ENCODE results near the gene IGFBP3.

DNA sequence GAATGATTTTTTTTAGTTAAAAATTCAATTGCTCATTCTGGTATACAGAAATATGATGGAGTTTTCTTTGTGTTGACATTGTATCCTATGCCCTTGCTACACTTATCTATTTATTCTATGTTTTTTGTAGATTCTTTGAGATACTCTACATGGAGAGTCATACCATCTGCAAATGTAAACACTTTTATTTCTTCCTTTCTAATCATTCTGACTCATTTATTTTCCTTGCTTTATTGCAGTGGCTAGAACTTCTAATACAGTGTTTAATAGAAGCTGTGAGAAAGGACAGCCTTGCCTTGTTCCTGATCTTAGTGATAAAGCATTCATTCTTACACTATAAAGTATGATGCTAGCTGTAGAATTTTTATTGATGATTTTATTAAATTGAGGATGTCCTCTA lies 9.9 kb upstream of the IGFBP3 start:
- TF ChIP-seq ZNF146 (CRISPR knock-in tag; IDR thresholded peaks at IDR 0.05; ENCODE audit: unreplicated experiment) (no peak), EZH2 (IDR thresholded peaks at IDR 0.05; ENCODE audit: borderline replicate concordance, low read depth, low read length) (no peak), KLF1 (tag; IDR thresholded peaks at IDR 0.05) (no peak), CREB1 (IDR thresholded peaks at IDR 0.05) (no peak), CREB1 (CRISPR knock-in tag; IDR thresholded peaks at IDR 0.05) (no peak), FIP1L1 (IDR thresholded peaks at IDR 0.05; ENCODE audit: low read depth, low read length, poor library complexity, severe bottlenecking) (no peak), ZBTB33 (CRISPR knock-in tag; IDR thresholded peaks at IDR 0.05) (no peak), ZKSCAN8 (CRISPR knock-in tag; IDR thresholded peaks at IDR 0.05) (no peak), CHD4 (IDR thresholded peaks at IDR 0.05; ENCODE audit: insufficient read depth, insufficient replicate concordance, low read depth, low read length, poor library complexity, severe bottlenecking) (no peak)
- TF ChIP-seq, protein P1, sequence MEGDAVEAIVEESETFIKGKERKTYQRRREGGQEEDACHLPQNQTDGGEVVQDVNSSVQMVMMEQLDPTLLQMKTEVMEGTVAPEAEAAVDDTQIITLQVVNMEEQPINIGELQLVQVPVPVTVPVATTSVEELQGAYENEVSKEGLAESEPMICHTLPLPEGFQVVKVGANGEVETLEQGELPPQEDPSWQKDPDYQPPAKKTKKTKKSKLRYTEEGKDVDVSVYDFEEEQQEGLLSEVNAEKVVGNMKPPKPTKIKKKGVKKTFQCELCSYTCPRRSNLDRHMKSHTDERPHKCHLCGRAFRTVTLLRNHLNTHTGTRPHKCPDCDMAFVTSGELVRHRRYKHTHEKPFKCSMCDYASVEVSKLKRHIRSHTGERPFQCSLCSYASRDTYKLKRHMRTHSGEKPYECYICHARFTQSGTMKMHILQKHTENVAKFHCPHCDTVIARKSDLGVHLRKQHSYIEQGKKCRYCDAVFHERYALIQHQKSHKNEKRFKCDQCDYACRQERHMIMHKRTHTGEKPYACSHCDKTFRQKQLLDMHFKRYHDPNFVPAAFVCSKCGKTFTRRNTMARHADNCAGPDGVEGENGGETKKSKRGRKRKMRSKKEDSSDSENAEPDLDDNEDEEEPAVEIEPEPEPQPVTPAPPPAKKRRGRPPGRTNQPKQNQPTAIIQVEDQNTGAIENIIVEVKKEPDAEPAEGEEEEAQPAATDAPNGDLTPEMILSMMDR (IDR thresholded peaks at IDR 0.05 in 2 of 3, conservative IDR thresholded peaks at IDR 0.05 in 1 of 3; ENCODE audit: insufficient read depth in 2 of 3, low read depth in 1 of 3, low read length in 3 of 3), result no peak
